HepG2 (cell line): ENCODE results near the gene VAC14. TPM values are rescaled to one million over a fixed set of nuclear protein-coding genes. Genes with fewer than 3 reads are reported as not detected.
A peak's percentile ranks its signal among the peaks of the same experiment; 100 is the strongest.

Experiments
- ATAC-seq: fragments of 200-7000 bp; cut with Tn5 transposase; 3 replicates; pipeline ENCODE4 v1.9.1; 2020; ENCODE audit warnings: mild to moderate bottlenecking, moderate library complexity
- BruUV-seq: library from RNA; stranded (reverse); fragments of 400-500 nt; replicated peaks from 2 replicates; lab custom pipeline; 2021; lab: Mats Ljungman, UMichigan
- CTCF ChIA-PET: fragments of 300-600 bp; formaldehyde crosslinking; extraction: SDS; loops from one replicate; lab custom pipeline; 2021; ENCODE audit warnings: low total read pairs, inconsistent platforms, low intra/inter-chr PET ratio; lab: Yijun Ruan, JAX
- POLR2A ChIA-PET: fragments of 350-600 bp; sonication (Branson Sonifier 250); formaldehyde crosslinking; loops from one replicate; lab custom pipeline; 2020; ENCODE audit warnings: antibody characterized with exemption, inconsistent platforms; lab: Yijun Ruan, JAX
- DNase-seq: peaks from one replicate; pipeline ENCODE4 v3.0.0-alpha.2; 2015; ENCODE audit warnings: low spot score
- FAIRE-seq: peaks from 3 replicates; lab custom pipeline; 2011; peaks lifted over from hg19 to GRCh38; lab: Jason Lieb, UNC
- H2AFZ ChIP-seq: one replicate; pipeline ENCODE4 v1.6.1; 2011; ENCODE audit warnings: low read length, inconsistent platforms
- H3K27ac ChIP-seq: fragments of 300-600 bp; 3 replicates; pipeline ENCODE4 v1.8.0; 2011; ENCODE audit warnings: mixed run types, mild to moderate bottlenecking, mixed read lengths, low read length, inconsistent platforms; ENCODE audit not compliant: insufficient read depth; ENCODE audit errors: extremely low read length
- H3K27me3 ChIP-seq, 2 experiments: fragments of 200-600 bp in 1 of 2; 2 replicates in 1 of 2; 3 replicates in 1 of 2; pipeline versions ENCODE4 v1.6.0 to v1.8.0; 2011; ENCODE audit warnings: low read length in 2 of 2, mild to moderate bottlenecking in 2 of 2, moderate library complexity in 2 of 2, inconsistent platforms in 1 of 2; ENCODE audit not compliant: insufficient read depth in 2 of 2, control insufficient read depth in 1 of 2
- H3K36me3 ChIP-seq, 2 experiments: fragments of 200-600 bp in 1 of 2; replicated peaks in 1 of 2; 2 replicates in 1 of 2; 3 replicates in 1 of 2; pipeline versions ENCODE4 v1.5.1 to v1.8.0; 2011; ENCODE audit warnings: low read length in 2 of 2, inconsistent platforms in 1 of 2; ENCODE audit not compliant: insufficient read depth in 2 of 2, control insufficient read depth in 1 of 2
- H3K4me1 ChIP-seq: 2 replicates; pipeline ENCODE4 v1.5.1; 2012; ENCODE audit warnings: low read length, inconsistent platforms; ENCODE audit not compliant: insufficient read depth
- H3K4me2 ChIP-seq: 2 replicates; pipeline ENCODE4 v1.6.0; 2011; ENCODE audit warnings: low read depth, low read length, inconsistent platforms
- H3K4me3 ChIP-seq, 3 experiments: fragments of 200-600 bp in 1 of 3; sonication (generic), shearing (Covaris generic) in 1 of 3; replicated peaks in 1 of 3; 2 replicates each; pipeline ENCODE4 v1.5.1; 2011 to 2016; ENCODE audit warnings: low read length in 3 of 3, inconsistent platforms in 2 of 3, low read depth in 2 of 3, mild to moderate bottlenecking in 2 of 3, control low read depth in 1 of 3, mixed read lengths in 1 of 3; ENCODE audit not compliant: insufficient read depth in 1 of 3
- H3K79me2 ChIP-seq: one replicate; pipeline ENCODE4 v1.6.1; 2011; ENCODE audit warnings: low read length, inconsistent platforms; ENCODE audit not compliant: insufficient read depth
- H3K9ac ChIP-seq: 2 replicates; pipeline ENCODE4 v1.6.0; 2011; ENCODE audit warnings: mild to moderate bottlenecking, low read depth, low read length, inconsistent platforms; ENCODE audit not compliant: insufficient read depth
- H3K9me3 ChIP-seq: 2 replicates; pipeline ENCODE4 v1.5.1; 2012; ENCODE audit warnings: mild to moderate bottlenecking, low read length
- H4K20me1 ChIP-seq: 2 replicates; pipeline ENCODE4 v1.6.0; 2011; ENCODE audit warnings: inconsistent platforms, mild to moderate bottlenecking, low read length, moderate library complexity; ENCODE audit not compliant: insufficient read depth
- ATAD3A ChIP-seq: sonication (generic); formaldehyde crosslinking; IDR thresholded peaks from 2 replicates; pipeline ENCODE4 v1.4.0; 2020; ENCODE audit warnings: missing genetic modification reagents
- CEBPG ChIP-seq: IDR thresholded peaks from 2 replicates; pipeline ENCODE4 v1.6.1; 2016
- GATAD1 ChIP-seq: IDR thresholded peaks from 2 replicates; pipeline ENCODE4 v1.6.1; 2016; ENCODE audit warnings: missing genetic modification reagents, missing compliant biosample characterization
- GZF1 ChIP-seq: sonication (generic); formaldehyde crosslinking; IDR thresholded peaks from 2 replicates; pipeline ENCODE4 v1.5.1; 2020; ENCODE audit warnings: mild to moderate bottlenecking, missing genetic modification reagents
- NRL ChIP-seq: sonication (generic); formaldehyde crosslinking; IDR thresholded peaks from 2 replicates; pipeline ENCODE4 v1.5.0; 2020; ENCODE audit warnings: missing genetic modification reagents, mild to moderate bottlenecking, moderate library complexity, borderline replicate concordance
- PHB2 ChIP-seq: fragments of 450-650 bp; IDR thresholded peaks from 2 replicates; pipeline ENCODE4 v1.6.1; 2018; ENCODE audit not compliant: partially characterized antibody
- ZFYVE20 ChIP-seq: sonication (generic); formaldehyde crosslinking; IDR thresholded peaks from 2 replicates; pipeline ENCODE4 v1.8.0; 2023; ENCODE audit warnings: low read depth, mild to moderate bottlenecking, moderate library complexity, missing genetic modification reagents, borderline replicate concordance
- ZNF484 ChIP-seq: sonication (generic); formaldehyde crosslinking; IDR thresholded peaks from 2 replicates; pipeline ENCODE4 v1.5.1; 2020; ENCODE audit warnings: mild to moderate bottlenecking, low read depth, missing genetic modification reagents, borderline replicate concordance
- ZNF792 ChIP-seq: IDR thresholded peaks from 2 replicates; pipeline ENCODE4 v1.6.1; 2016
- ZNF816 ChIP-seq: sonication (generic); formaldehyde crosslinking; IDR thresholded peaks from 2 replicates; pipeline ENCODE4 v1.8.0; 2022; ENCODE audit warnings: missing genetic modification reagents, mild to moderate bottlenecking, borderline replicate concordance
- ZXDC ChIP-seq: sonication (generic); formaldehyde crosslinking; IDR thresholded peaks from 2 replicates; pipeline ENCODE4 v1.5.0; 2020; ENCODE audit warnings: mild to moderate bottlenecking, missing genetic modification reagents
- WGBS: methylation state at CpG from one replicate; pipeline ENCODE4 v1.1.6; 2017; ENCODE audit warnings: low lambda C conversion rate; 5-methylcytosine and 5-hydroxymethylcytosine counted together
- in situ Hi-C: cut with HindIII; loops from 2 replicates; pipeline ENCODE4 v1.10.0; 2017; ENCODE audit warnings: low pct_unique_long_range_greater_than_20kb; ENCODE audit not compliant: extremely low pct_ligation_motif_present
- intact Hi-C: fragments of 100-400 bp; cut with micrococcal nuclease; formaldehyde crosslinking; loops from one replicate; pipeline ENCODE4 v1.10.0; 2022; ENCODE audit not compliant: unreplicated experiment
- polyA plus RNA-seq, 8 experiments: library from polyadenylated mRNA; depleted of rRNA in 3 of 8; stranded (reverse) in 7 of 8; unstranded in 1 of 8; fragments of >200 nt; fragmentation: Illumina TruSeq in 4 of 8; extraction: Trizol in 4 of 8; gene quantifications; 2 replicates each; pipeline versions ENCODE4 v1.2.1 to v1.2.3, GENCODE V29; 2011 to 2016; ENCODE audit warnings: low read depth in 4 of 8, missing spikeins in 1 of 8, mixed read lengths in 1 of 8; ENCODE audit not compliant: insufficient read depth in 1 of 8
- total RNA-seq, 5 experiments: library from RNA; depleted of rRNA; stranded (reverse); fragments of >200 nt; fragmentation: Illumina TruSeq; extraction: Trizol; gene quantifications; 2 replicates each; pipeline ENCODE4 v1.2.3, GENCODE V29; 2016; ENCODE audit warnings: low read depth in 1 of 5
- TF ChIP-seq, protein P1 (sequence below), 2 experiments: fragments of 450-650 bp in 1 of 2; sonication (generic) in 1 of 2; formaldehyde crosslinking; IDR thresholded peaks; 2 replicates each; pipeline versions ENCODE4 v1.5.0 to v1.8.0; 2020 to 2022; ENCODE audit warnings: mild to moderate bottlenecking in 1 of 2, missing genetic modification reagents in 1 of 2
- TF ChIP-seq, protein P2 (sequence below): IDR thresholded peaks from 2 replicates; pipeline ENCODE4 v1.4.0; 2020; ENCODE audit warnings: mild to moderate bottlenecking, missing genetic modification reagents

VAC14 gene
- total and polyA plus RNA-seq, 2 of the 13 experiments (the other 11 are each of a cell fraction or from before 2014, with no cell fraction given), result 23.5 to 24.6 TPM

- Histone ChIP-seq H3K27ac (no peak overlapping the region), H4K20me1 (no peaks in the 10 kb centered on the region), H3K4me2 (peak overlapping the region; percentile 100), H3K4me3 (peak overlapping the region; percentile 52 to 74 (median 70)), H3K79me2 (no peaks in the 10 kb centered on the region), H3K36me3 (no peaks in the 10 kb centered on the region), H3K27me3 (peaks cover 1 to 19% of the 10 kb centered on the region in 2 experiments; a peak in 4 of 5 replicates), H3K9me3 (no peaks in the 10 kb centered on the region), H3K9ac (peak overlapping the region; percentile 64), H2AFZ (peak overlapping the region; percentile 100), H3K4me1 (peaks cover 39% of the 10 kb centered on the region)
- BruUV-seq, result no TSS peak
- FAIRE-seq (peak; percentile 99), ATAC-seq (peak; percentile 51), DNase-seq (peak; percentile 86)
- in situ Hi-C loops, result loop anchor here (5.0 kb wide), 1 partner anchor 282 kb away; no protein-coding TSS in a partner anchor
- intact Hi-C loops, result loop anchor here (1.0 to 2.0 kb wide), 2 partner anchors 131 to 284 kb away; partner anchors contain the start of genes COG4 and SF3B3
- POLR2A ChIA-PET, result interaction anchor here (0.5 to 2.3 kb wide), 12 partner anchors 23 to 365 kb away, joined by 3 to 10 read pairs (median 4); partner anchors contain the start of genes AARS1 and DDX19A
- 20% methylated on average over 16 of the region's 35 CpGs for WGBS
- CTCF ChIA-PET, result interaction anchor here (1.0 to 1.9 kb wide), 5 partner anchors 31 to 284 kb away, joined by 3 to 9 read pairs (median 7); no protein-coding TSS in a partner anchor
- TF ChIP-seq ZNF792 (CRISPR knock-in tag) (no peak; the same call in 1 of the 2 replicates), GZF1 (CRISPR knock-in tag) (no peak), ZXDC (CRISPR knock-in tag) (no peak), ZFYVE20 (CRISPR knock-in tag) (no peak), ATAD3A (CRISPR knock-in tag) (no peak), ZNF816 (no peak), PHB2 (no peak), GATAD1 (CRISPR knock-in tag) (0 out of 2 replicates have a peak, but pooled peaks have one; percentile 34), CEBPG (CRISPR knock-in tag) (peak; percentile 38; the same call in 1 of the 2 replicates), NRL (CRISPR knock-in tag) (no peak), ZNF484 (no peak)
- TF ChIP-seq, protein P1, sequence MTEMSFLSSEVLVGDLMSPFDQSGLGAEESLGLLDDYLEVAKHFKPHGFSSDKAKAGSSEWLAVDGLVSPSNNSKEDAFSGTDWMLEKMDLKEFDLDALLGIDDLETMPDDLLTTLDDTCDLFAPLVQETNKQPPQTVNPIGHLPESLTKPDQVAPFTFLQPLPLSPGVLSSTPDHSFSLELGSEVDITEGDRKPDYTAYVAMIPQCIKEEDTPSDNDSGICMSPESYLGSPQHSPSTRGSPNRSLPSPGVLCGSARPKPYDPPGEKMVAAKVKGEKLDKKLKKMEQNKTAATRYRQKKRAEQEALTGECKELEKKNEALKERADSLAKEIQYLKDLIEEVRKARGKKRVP (CRISPR knock-in tag; IDR thresholded peaks at IDR 0.05), result no peak
- TF ChIP-seq, protein P2, sequence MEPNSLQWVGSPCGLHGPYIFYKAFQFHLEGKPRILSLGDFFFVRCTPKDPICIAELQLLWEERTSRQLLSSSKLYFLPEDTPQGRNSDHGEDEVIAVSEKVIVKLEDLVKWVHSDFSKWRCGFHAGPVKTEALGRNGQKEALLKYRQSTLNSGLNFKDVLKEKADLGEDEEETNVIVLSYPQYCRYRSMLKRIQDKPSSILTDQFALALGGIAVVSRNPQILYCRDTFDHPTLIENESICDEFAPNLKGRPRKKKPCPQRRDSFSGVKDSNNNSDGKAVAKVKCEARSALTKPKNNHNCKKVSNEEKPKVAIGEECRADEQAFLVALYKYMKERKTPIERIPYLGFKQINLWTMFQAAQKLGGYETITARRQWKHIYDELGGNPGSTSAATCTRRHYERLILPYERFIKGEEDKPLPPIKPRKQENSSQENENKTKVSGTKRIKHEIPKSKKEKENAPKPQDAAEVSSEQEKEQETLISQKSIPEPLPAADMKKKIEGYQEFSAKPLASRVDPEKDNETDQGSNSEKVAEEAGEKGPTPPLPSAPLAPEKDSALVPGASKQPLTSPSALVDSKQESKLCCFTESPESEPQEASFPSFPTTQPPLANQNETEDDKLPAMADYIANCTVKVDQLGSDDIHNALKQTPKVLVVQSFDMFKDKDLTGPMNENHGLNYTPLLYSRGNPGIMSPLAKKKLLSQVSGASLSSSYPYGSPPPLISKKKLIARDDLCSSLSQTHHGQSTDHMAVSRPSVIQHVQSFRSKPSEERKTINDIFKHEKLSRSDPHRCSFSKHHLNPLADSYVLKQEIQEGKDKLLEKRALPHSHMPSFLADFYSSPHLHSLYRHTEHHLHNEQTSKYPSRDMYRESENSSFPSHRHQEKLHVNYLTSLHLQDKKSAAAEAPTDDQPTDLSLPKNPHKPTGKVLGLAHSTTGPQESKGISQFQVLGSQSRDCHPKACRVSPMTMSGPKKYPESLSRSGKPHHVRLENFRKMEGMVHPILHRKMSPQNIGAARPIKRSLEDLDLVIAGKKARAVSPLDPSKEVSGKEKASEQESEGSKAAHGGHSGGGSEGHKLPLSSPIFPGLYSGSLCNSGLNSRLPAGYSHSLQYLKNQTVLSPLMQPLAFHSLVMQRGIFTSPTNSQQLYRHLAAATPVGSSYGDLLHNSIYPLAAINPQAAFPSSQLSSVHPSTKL (CRISPR knock-in tag), result peak; percentile 29; the same call in 1 of the 2 replicates
Measured at GRCh38 chr16:70653809-70654771, 146.9 kb downstream of the VAC14 start.
